DOHH2 (cell line): ENCODE results near the gene CELF3.

Source experiments
- H3F3A ChIP-seq: fragments of 200-600 bp; sonication (generic), shearing (Covaris generic); 2 replicates; pipeline ENCODE4 v1.6.0; 2016; ENCODE audit warnings: antibody characterized with exemption, mild to moderate bottlenecking; ENCODE audit not compliant: control insufficient read depth, insufficient read depth
- H3K27ac ChIP-seq: fragments of 200-600 bp; sonication (generic); 2 replicates; pipeline ENCODE4 v1.5.1; 2014; ENCODE audit warnings: low read depth, mild to moderate bottlenecking, low read length, moderate library complexity
- H3K27me3 ChIP-seq: fragments of 200-600 bp; sonication (generic); 2 replicates; pipeline ENCODE4 v1.6.1; 2014; ENCODE audit warnings: mild to moderate bottlenecking, low read length, mixed read lengths; ENCODE audit not compliant: control insufficient read depth
- H3K36me3 ChIP-seq: fragments of 200-600 bp; sonication (generic); 2 replicates; pipeline ENCODE4 v1.6.1; 2014; ENCODE audit warnings: mild to moderate bottlenecking, low read length, moderate library complexity, mixed read lengths; ENCODE audit not compliant: control insufficient read depth
- H3K4me1 ChIP-seq: fragments of 200-600 bp; sonication (generic); 2 replicates; pipeline ENCODE4 v1.6.1; 2014; ENCODE audit warnings: mild to moderate bottlenecking, low read length, mixed read lengths; ENCODE audit not compliant: control insufficient read depth
- H3K4me2 ChIP-seq: fragments of 200-600 bp; sonication (generic); 2 replicates; pipeline ENCODE4 v1.6.0; 2014; ENCODE audit warnings: mild to moderate bottlenecking, low read length, moderate library complexity
- H3K4me3 ChIP-seq: fragments of 200-600 bp; sonication (generic); 2 replicates; pipeline ENCODE4 v1.5.1; 2014; ENCODE audit warnings: mild to moderate bottlenecking, low read length, mixed read lengths
- H3K79me2 ChIP-seq: fragments of 200-600 bp; sonication (generic); 2 replicates; pipeline ENCODE4 v1.6.1; 2014; ENCODE audit warnings: mild to moderate bottlenecking, low read length, mixed read lengths; ENCODE audit not compliant: control insufficient read depth
- H3K9me2 ChIP-seq: fragments of 200-600 bp; sonication (generic); replicated peaks from 2 replicates; pipeline ENCODE4 v1.6.1; 2014; ENCODE audit warnings: mild to moderate bottlenecking, low read length, mixed read lengths; ENCODE audit not compliant: control insufficient read depth
- H3K9me3 ChIP-seq: fragments of 200-600 bp; sonication (generic); 2 replicates; pipeline ENCODE4 v1.6.1; 2014; ENCODE audit warnings: antibody characterized with exemption, low read length, mixed read lengths; ENCODE audit not compliant: control insufficient read depth, insufficient read depth
- H4K20me1 ChIP-seq: fragments of 200-600 bp; sonication (generic); 2 replicates; pipeline ENCODE4 v1.6.0; 2014; ENCODE audit warnings: low read depth, mild to moderate bottlenecking, antibody characterized with exemption, low read length, moderate library complexity; ENCODE audit not compliant: control insufficient read depth, insufficient read depth
- EZH2phosphoT487 ChIP-seq: fragments of 200-600 bp; sonication (generic); IDR thresholded peaks from 2 replicates; pipeline ENCODE4 v1.6.1; 2017; ENCODE audit warnings: borderline replicate concordance, mild to moderate bottlenecking, antibody characterized with exemption, low read length, moderate library complexity, mixed read lengths
- TF ChIP-seq, protein P1 (sequence below): fragments of 200-600 bp; sonication (generic); IDR thresholded peaks from one replicate; pipeline ENCODE4 v1.5.1; 2014; ENCODE audit warnings: antibody characterized with exemption, mild to moderate bottlenecking, low read depth, low read length; ENCODE audit not compliant: poor library complexity, severe bottlenecking

The CELF3 gene

DNA sequence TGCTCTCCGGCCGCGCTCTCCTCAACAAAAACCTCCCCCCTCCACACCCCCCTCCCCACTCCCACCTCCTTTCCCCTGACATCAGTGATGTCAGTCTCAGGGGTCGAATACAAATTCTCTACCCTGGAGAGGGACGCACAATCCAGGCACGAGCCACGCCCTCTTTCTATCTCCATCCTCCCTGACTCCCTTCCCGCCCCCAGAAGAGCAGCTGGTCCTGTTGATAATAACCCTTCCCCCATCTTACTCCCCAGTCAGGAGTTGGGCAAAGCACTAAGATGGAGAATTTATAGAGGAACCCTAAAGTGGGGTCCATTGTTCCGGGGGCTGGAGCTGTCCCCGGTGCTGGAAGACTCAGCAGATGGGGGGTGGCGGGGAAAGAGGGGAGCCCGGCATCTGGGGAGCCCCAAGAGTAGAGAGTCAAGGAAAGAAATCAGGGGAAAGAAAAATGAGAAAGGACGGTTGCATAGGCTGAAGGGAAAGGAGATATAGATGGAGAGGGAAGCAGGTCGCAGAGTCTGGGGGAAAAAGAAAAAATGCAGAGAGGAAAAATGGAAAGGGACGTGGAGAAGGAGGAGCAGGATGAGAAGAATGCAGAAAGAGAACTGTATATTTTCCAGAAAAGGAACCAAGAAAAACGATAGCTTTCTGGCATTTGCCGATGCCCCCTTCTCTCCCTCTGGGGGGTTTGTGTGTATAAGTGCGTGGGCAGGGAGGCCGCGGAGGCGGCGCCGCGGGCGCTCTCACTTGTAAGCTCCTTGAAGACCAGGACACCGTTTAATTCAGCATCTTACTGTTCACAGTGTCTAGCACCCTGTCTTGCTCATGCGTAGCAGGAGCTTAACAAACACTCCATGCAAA lies at the start of gene CELF3:
TSS of gene CELF3 (minus strand) at position 33 of the 861 bp plus-strand sequence. CDS start 783 bp downstream, outside the sequence.
- no peaks in the 10 kb centered on the region for H3K36me3 ChIP-seq
- H3K4me3 ChIP-seq: no peak within 1 kb of the TSS
- H3K4me1 ChIP-seq: peaks cover 7% of the 10 kb centered on the region; the same call in 1 of the 2 replicates
- no peak within 1 kb of the TSS for H3K27ac ChIP-seq
- H3F3A ChIP-seq: no peaks in the 10 kb centered on the region
- H3K27me3 ChIP-seq: peaks cover 60% of the 10 kb centered on the region
- H3K79me2 ChIP-seq: no peaks in the 10 kb centered on the region
- H3K4me2 ChIP-seq: peak within 1 kb of the TSS; percentile 26; the same call in 1 of the 2 replicates
- H3K9me3 ChIP-seq: no peaks in the 10 kb centered on the region
- no peaks in the 10 kb centered on the region for H4K20me1 ChIP-seq
- H3K9me2 ChIP-seq: no peaks in the 10 kb centered on the region
- TF ChIP-seq EZH2phosphoT487: no peak
- TF ChIP-seq, protein P1, sequence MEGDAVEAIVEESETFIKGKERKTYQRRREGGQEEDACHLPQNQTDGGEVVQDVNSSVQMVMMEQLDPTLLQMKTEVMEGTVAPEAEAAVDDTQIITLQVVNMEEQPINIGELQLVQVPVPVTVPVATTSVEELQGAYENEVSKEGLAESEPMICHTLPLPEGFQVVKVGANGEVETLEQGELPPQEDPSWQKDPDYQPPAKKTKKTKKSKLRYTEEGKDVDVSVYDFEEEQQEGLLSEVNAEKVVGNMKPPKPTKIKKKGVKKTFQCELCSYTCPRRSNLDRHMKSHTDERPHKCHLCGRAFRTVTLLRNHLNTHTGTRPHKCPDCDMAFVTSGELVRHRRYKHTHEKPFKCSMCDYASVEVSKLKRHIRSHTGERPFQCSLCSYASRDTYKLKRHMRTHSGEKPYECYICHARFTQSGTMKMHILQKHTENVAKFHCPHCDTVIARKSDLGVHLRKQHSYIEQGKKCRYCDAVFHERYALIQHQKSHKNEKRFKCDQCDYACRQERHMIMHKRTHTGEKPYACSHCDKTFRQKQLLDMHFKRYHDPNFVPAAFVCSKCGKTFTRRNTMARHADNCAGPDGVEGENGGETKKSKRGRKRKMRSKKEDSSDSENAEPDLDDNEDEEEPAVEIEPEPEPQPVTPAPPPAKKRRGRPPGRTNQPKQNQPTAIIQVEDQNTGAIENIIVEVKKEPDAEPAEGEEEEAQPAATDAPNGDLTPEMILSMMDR: no peak

DNA sequence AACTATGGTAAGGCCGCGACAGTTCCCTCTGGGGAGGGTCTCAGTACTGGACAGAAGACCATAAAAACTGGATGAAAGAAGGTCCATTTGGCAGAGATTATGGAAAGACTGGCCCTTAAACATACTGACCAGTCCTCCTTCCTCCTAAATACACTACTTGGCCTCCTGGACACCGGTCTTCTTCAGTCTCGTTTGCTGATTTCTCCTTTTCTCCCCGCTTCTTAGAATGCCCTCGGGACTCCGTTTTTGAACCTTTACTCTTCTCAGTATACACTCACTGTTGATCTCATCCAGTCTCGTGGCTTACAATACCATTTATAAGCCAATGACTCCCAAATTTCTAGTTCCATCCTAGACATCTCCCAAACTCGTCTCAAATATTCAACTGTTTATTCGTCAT lies 47.4 kb upstream of the CELF3 start:
- Histone ChIP-seq H3K36me3 (peaks cover 33% of the 10 kb centered on the region), H3K9me2 (no peaks in the 10 kb centered on the region), H3K4me1 (peaks cover 14% of the 10 kb centered on the region), H4K20me1 (no peaks in the 10 kb centered on the region), H3K4me3 (peak overlapping the region; percentile 91), H3K27ac (peak overlapping the region; percentile 40; the same call in 1 of the 2 replicates), H3F3A (peaks cover 5% of the 10 kb centered on the region; the same call in 1 of the 2 replicates), H3K9me3 (no peaks in the 10 kb centered on the region), H3K4me2 (peak overlapping the region; percentile 65), H3K79me2 (peaks cover 20% of the 10 kb centered on the region), H3K27me3 (no peaks in the 10 kb centered on the region)
- TF ChIP-seq, protein P1: no peak
- no peak for TF ChIP-seq EZH2phosphoT487

DNA sequence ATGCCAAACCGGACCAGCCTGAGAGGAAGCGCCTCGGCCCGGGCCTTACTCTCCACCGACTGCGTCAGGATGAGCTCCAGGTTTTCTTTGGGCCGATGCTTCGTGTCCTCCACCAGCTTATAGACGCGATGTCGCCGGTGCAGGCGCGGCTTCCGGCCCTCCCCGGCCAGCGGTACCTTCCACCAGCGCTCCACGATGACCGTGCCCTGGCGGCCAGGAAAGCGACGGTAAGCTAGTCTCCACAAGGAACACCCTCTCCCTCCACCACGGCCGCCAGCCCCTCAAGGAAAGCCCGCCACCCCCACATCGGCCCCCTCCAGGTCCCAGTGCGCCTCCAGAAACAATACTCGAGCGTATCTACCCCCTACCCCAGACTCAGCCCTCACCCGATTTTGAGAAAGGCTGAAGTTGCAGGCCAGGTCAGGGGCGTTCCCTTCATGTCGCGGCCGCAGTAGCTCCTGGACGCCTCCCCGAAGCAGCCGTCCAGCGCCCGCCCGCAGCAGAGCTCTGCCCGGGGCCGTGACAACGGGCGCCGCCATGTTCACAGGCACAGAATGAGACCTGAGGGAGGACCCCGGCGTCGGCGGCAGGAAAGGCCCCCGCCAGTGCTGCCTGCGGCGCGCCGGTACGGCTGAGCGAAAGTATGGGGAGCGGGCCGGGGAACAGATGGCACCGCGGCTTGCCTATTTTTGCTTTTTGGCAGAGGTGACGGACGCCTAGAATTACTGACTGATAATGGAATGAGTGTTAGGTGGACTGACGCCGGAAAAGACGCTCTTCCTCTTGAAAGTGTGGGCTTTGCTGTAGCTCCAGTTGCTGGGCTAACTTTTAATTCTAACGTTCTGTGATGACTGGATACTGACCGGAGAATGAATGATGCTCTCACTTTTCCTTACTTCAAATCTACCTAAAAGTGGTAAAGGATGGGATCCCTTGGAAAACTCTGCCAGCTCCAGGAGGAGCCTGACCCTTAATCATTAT lies 46.6 kb upstream of the CELF3 start, which contains the start of gene MRPL9:
TSS of gene MRPL9 (minus strand) at position 556 of the 981 bp plus-strand sequence. CDS start at position 539, 17 bp downstream.
- Histone ChIP-seq H3K4me1 (peaks cover 14% of the 10 kb centered on the region), H4K20me1 (no peaks in the 10 kb centered on the region), H3K9me2 (no peaks in the 10 kb centered on the region), H3F3A (peaks cover 5% of the 10 kb centered on the region; the same call in 1 of the 2 replicates), H3K79me2 (peaks cover 20% of the 10 kb centered on the region), H3K4me3 (peak within 1 kb of the TSS; percentile 91), H3K4me2 (peak within 1 kb of the TSS; percentile 65), H3K9me3 (no peaks in the 10 kb centered on the region), H3K36me3 (peaks cover 38% of the 10 kb centered on the region), H3K27ac (peak within 1 kb of the TSS; percentile 40), H3K27me3 (no peaks in the 10 kb centered on the region)
- TF ChIP-seq, protein P1: no peak
- TF ChIP-seq EZH2phosphoT487: no peak
